Upper lobe of left lung (tissue), 4 donors: ENCODE measurements around the gene NBAS.

Experiments used
- CTCF ChIP-seq, 6 experiments: fragments of 450-650 bp in 4 of 6; fragments of 200-600 bp in 2 of 6; sonication (generic) in 2 of 6; IDR thresholded peaks; one replicate each; pipeline ENCODE4 v1.5.1; 2016 to 2019; ENCODE audit warnings: antibody characterized with exemption in 6 of 6
- POLR2A ChIP-seq, 4 donors: fragments of 450-650 bp; IDR thresholded peaks; one replicate each; pipeline ENCODE4 v1.5.1; 2016 to 2017; ENCODE audit warnings: antibody characterized with exemption in 4 of 4, mild to moderate bottlenecking in 2 of 4
- POLR2AphosphoS5 ChIP-seq, 2 donors: sonication (generic); formaldehyde crosslinking; IDR thresholded peaks; one replicate each; pipeline ENCODE4 v1.5.1; 2017; ENCODE audit warnings: antibody characterized with exemption in 2 of 2

GRCh38 chr2:15146960-15147359, 414.2 kb downstream of the NBAS start:
- TF ChIP-seq CTCF (IDR thresholded peaks at IDR 0.05), result no peak
- TF ChIP-seq POLR2A (IDR thresholded peaks at IDR 0.05), result no peak
- no peak for TF ChIP-seq POLR2AphosphoS5 (IDR thresholded peaks at IDR 0.05)
